H1 (cell line): ENCODE measurements around the gene DBH.

Experiments
- BRCA1 ChIP-seq: IDR thresholded peaks from 2 replicates; pipeline ENCODE4 v1.6.1; 2012; ENCODE audit warnings: low read depth, low read length, improper control_type of control experiment
- CREB1 ChIP-seq: IDR thresholded peaks from 2 replicates; pipeline ENCODE4 v1.6.1; 2012; ENCODE audit warnings: inconsistent platforms
- CTCF ChIP-seq, 3 experiments: IDR thresholded peaks; 1 replicate in 2 of 3; 2 replicates in 1 of 3; pipeline versions ENCODE4 v1.5.1 to v1.6.1; 2011; ENCODE audit warnings: low read length in 3 of 3, mild to moderate bottlenecking in 3 of 3, inconsistent platforms in 2 of 3, low read depth in 1 of 3, moderate library complexity in 1 of 3; ENCODE audit not compliant: insufficient read depth in 1 of 3; ENCODE audit errors: control extremely low read depth in 1 of 3
- EZH2 ChIP-seq: fragments of 200-600 bp; sonication (generic); IDR thresholded peaks from 2 replicates; pipeline ENCODE4 v1.7.1; 2012; ENCODE audit warnings: low read depth, mild to moderate bottlenecking, moderate library complexity, low read length, inconsistent platforms; ENCODE audit not compliant: severe bottlenecking
- GABPA ChIP-seq: IDR thresholded peaks from 2 replicates; pipeline ENCODE4 v1.6.1; 2011; ENCODE audit warnings: mild to moderate bottlenecking, low read length, moderate library complexity, borderline replicate concordance; ENCODE audit not compliant: insufficient read depth
- MAFK ChIP-seq: IDR thresholded peaks from 2 replicates; pipeline ENCODE4 v1.6.1; 2012; ENCODE audit warnings: low read depth, mild to moderate bottlenecking, improper control_type of control experiment, low read length
- MAX ChIP-seq: IDR thresholded peaks from 2 replicates; pipeline ENCODE4 v1.6.1; 2012; ENCODE audit warnings: inconsistent platforms
- POLR2A ChIP-seq, 2 experiments: IDR thresholded peaks; 1 replicate in 1 of 2; 2 replicates in 1 of 2; pipeline ENCODE4 v1.6.1; 2011; ENCODE audit warnings: low read depth in 2 of 2, low read length in 2 of 2, mild to moderate bottlenecking in 2 of 2; ENCODE audit errors: control extremely low read depth in 1 of 2
- RXRA ChIP-seq: IDR thresholded peaks from 2 replicates; pipeline ENCODE4 v1.6.1; 2011; ENCODE audit warnings: low read depth, mild to moderate bottlenecking, low read length, moderate library complexity; ENCODE audit not compliant: insufficient read depth
- SP1 ChIP-seq: IDR thresholded peaks from 2 replicates; pipeline ENCODE4 v1.6.1; 2011; ENCODE audit warnings: low read depth, low read length
- TF ChIP-seq, protein P1 (sequence below): IDR thresholded peaks from 2 replicates; pipeline ENCODE4 v1.6.1; 2012; ENCODE audit warnings: inconsistent platforms

GRCh38 chr9:133587466-133587865 lies 48.7 kb upstream of the DBH start:
- no peak for TF ChIP-seq SP1
- TF ChIP-seq POLR2A (IDR thresholded peaks at IDR 0.05; ENCODE audit: control extremely low read depth in 1 of 2, low read depth in 2 of 2, low read length in 2 of 2) = no peak
- no peak for TF ChIP-seq CTCF (IDR thresholded peaks at IDR 0.05; ENCODE audit: control extremely low read depth in 1 of 3, insufficient read depth in 1 of 3, low read depth in 1 of 3, low read length in 3 of 3)
- TF ChIP-seq CREB1 = no peak
- TF ChIP-seq GABPA = no peak
- no peak for TF ChIP-seq MAFK
- TF ChIP-seq, protein P1, sequence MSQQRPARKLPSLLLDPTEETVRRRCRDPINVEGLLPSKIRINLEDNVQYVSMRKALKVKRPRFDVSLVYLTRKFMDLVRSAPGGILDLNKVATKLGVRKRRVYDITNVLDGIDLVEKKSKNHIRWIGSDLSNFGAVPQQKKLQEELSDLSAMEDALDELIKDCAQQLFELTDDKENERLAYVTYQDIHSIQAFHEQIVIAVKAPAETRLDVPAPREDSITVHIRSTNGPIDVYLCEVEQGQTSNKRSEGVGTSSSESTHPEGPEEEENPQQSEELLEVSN = no peak
- TF ChIP-seq RXRA = no peak
- TF ChIP-seq BRCA1 = no peak
- no peak for TF ChIP-seq MAX
- TF ChIP-seq EZH2 = no peak
